SH-SY5Y (cell line): ENCODE data around the gene ZMYND15.

Experiments used
- GATA2 ChIP-seq: IDR thresholded peaks from 2 replicates; pipeline ENCODE4 v1.6.1; 2011; ENCODE audit warnings: mild to moderate bottlenecking, low read depth, low read length
- GATA3 ChIP-seq: IDR thresholded peaks from 2 replicates; pipeline ENCODE4 v1.6.1; 2011; ENCODE audit warnings: low read depth, mild to moderate bottlenecking, low read length, moderate library complexity

GRCh38 chr17:4789951-4790704, 50.5 kb downstream of the ZMYND15 start:
- TF ChIP-seq GATA2 (no peak), GATA3 (no peak)
